Gastrocnemius medialis (tissue), 4 donors: ENCODE results near the gene BRCA1. TPM values are rescaled to one million over a fixed set of nuclear protein-coding genes. Genes with fewer than 3 reads are reported as not detected.
A peak's percentile ranks its signal among the peaks of the same experiment; 100 is the strongest.

Experiments
- ATAC-seq, 2 donors: fragments of 150-250 bp; one replicate each; pipeline ENCODE4 v1.9.1; 2016
- DNase-seq, 2 donors: peaks; one replicate each; pipeline ENCODE4 v3.0.0-alpha.2; 2019
- H3K27ac ChIP-seq, 4 donors: fragments of 200-600 bp; sonication (generic); 1 replicate in 1 of 4; 2 replicates in 3 of 4; pipeline ENCODE4 v1.5.1; 2016 to 2018; ENCODE audit warnings: mild to moderate bottlenecking in 2 of 4, moderate library complexity in 1 of 4
- H3K27me3 ChIP-seq, 3 donors: fragments of 200-600 bp; sonication (generic) in 2 of 3; 1 replicate in 1 of 3; 2 replicates in 2 of 3; pipeline versions ENCODE4 v1.5.1 to v1.6.0; 2016 to 2019; ENCODE audit warnings: mild to moderate bottlenecking in 1 of 3, moderate library complexity in 1 of 3
- H3K36me3 ChIP-seq, 2 donors: fragments of 200-600 bp; sonication (generic) in 1 of 2; one replicate each; pipeline ENCODE4 v1.5.1; 2017 to 2018
- H3K4me1 ChIP-seq, 2 donors: fragments of 200-600 bp; sonication (generic) in 1 of 2; one replicate each; pipeline ENCODE4 v1.5.1; 2016 to 2017; ENCODE audit warnings: mild to moderate bottlenecking in 2 of 2
- H3K4me3 ChIP-seq, 4 donors: fragments of 200-600 bp; sonication (generic) in 3 of 4; 1 replicate in 1 of 4; 2 replicates in 3 of 4; pipeline ENCODE4 v1.5.1; 2016 to 2019; ENCODE audit warnings: mild to moderate bottlenecking in 2 of 4
- H3K9me3 ChIP-seq, 3 donors: fragments of 200-600 bp; sonication (generic) in 2 of 3; 1 replicate in 1 of 3; 2 replicates in 2 of 3; pipeline ENCODE4 v1.5.1; 2016 to 2019
- CTCF ChIP-seq, 5 experiments: fragments of 450-650 bp in 3 of 5; fragments of 200-600 bp in 2 of 5; sonication (generic) in 2 of 5; IDR thresholded peaks in 4 of 5; conservative IDR thresholded peaks in 1 of 5; 1 replicate in 4 of 5; 2 replicates in 1 of 5; pipeline ENCODE4 v1.5.1; 2016 to 2019; ENCODE audit warnings: antibody characterized with exemption in 5 of 5, mild to moderate bottlenecking in 3 of 5, moderate library complexity in 3 of 5
- POLR2A ChIP-seq, 2 donors: fragments of 450-650 bp; IDR thresholded peaks; one replicate each; pipeline ENCODE4 v1.6.1; 2017; ENCODE audit warnings: antibody characterized with exemption in 2 of 2, mild to moderate bottlenecking in 2 of 2, moderate library complexity in 2 of 2
- in situ Hi-C, 4 donors: fragments of 200-750 bp; cut with MboI; loops; one replicate each; pipeline versions ENCODE4 v1.15.0 to v1.8.0; 2017; ENCODE audit warnings: low sequenced_read_pairs in 4 of 4
- intact Hi-C: fragments of 100-400 bp; cut with DNase I; formaldehyde crosslinking; loops from one replicate; pipeline ENCODE4 v1.15.1; 2023; ENCODE audit warnings: low total_unique reads
- total RNA-seq, 4 donors: library from RNA; depleted of rRNA; stranded (reverse); fragments of >200 nt; gene quantifications; one replicate each; pipeline versions ENCODE4 v1.1.0 to v1.2.3, GENCODE V29; 2016

BRCA1 gene
- total RNA-seq, 4 donors from 2014 or later = 2.8 to 4.8 (median 4.0) TPM

- in situ Hi-C loops = no loop called here
- peaks cover 16 to 18% of the 10 kb centered on the region in 2 donors for H3K4me1 ChIP-seq
These were observed 127.7 kb downstream of the BRCA1 start for GRCh38 chr17:42997390-42997983.

More at GRCh38 chr17:42997390-42997983, 127.7 kb downstream of the BRCA1 start:
- intact Hi-C loops = loop anchor here (5.0 to 10.0 kb wide), 3 partner anchors 165 to 317 kb away; partner anchors contain the start of genes NBR1 and PSME3
- Histone ChIP-seq H3K9me3 (no peaks in the 10 kb centered on the region), H3K36me3 (peaks cover 0 to 44% of the 10 kb centered on the region in 2 donors), H3K27me3 (no peaks in the 10 kb centered on the region), H3K4me3 (peak overlapping the region; percentile 42 to 89 (median 68)), H3K27ac (peak overlapping the region; percentile 84 to 94 (median 91))
- no peak for ATAC-seq
- no peak for DNase-seq
- TF ChIP-seq CTCF (IDR thresholded peaks at IDR 0.05 in 4 of 5, conservative IDR thresholded peaks at IDR 0.05 in 1 of 5) = no peak
- TF ChIP-seq POLR2A (IDR thresholded peaks at IDR 0.05) = no peak

Other genes with a start within 250 kb of the BRCA1 start
- gene G6PC1, start 224.6 kb downstream of the BRCA1 start, total RNA-seq = under 1 TPM in 2 of 4 donors, not detected in 2; 0.36 to 0.47 TPM
- 10 to 100 TPM; 21.4 to 30.1 (median 26.5) TPM for gene AARSD1, start 160.9 kb downstream of the BRCA1 start, total RNA-seq
- 10 to 100 TPM; 29.1 to 68.3 (median 31.0) TPM for gene PTGES3L, start 145.3 kb downstream of the BRCA1 start, total RNA-seq
- 10 to 100 TPM; 13.8 to 19.8 (median 16.4) TPM for gene RUNDC1, start 144.8 kb downstream of the BRCA1 start, total RNA-seq
- 1,000 to 10,000 TPM in 2 of 4 donors, 100 to 1,000 TPM in 2; 800 to 1,300 (median 1,077) TPM for gene RPL27, start 126.9 kb downstream of the BRCA1 start, total RNA-seq
- gene IFI35, start 118.6 kb downstream of the BRCA1 start, total RNA-seq = 10 to 100 TPM in 1 of 4 donors, 1 to 10 TPM in 3; 1.3 to 11.0 (median 4.0) TPM
- gene VAT1, start 103.0 kb downstream of the BRCA1 start, total RNA-seq = 10 to 100 TPM; 18.0 to 49.5 (median 35.8) TPM
- under 1 TPM in 3 of 4 donors, not detected in 1; 0.04 to 0.10 (median 0.10) TPM for gene RND2, start 100.1 kb downstream of the BRCA1 start, total RNA-seq
- 100 to 1,000 TPM; 135 to 162 (median 145) TPM for gene NBR1, start 45.9 kb upstream of the BRCA1 start, total RNA-seq
- gene TMEM106A, start 86.5 kb upstream of the BRCA1 start, total RNA-seq = 1 to 10 TPM in 3 of 4 donors, under 1 TPM in 1; 0.32 to 5.6 (median 2.5) TPM
- not detected for gene CCDC200, start 103.3 kb upstream of the BRCA1 start, total RNA-seq
- not detected for gene RNU2-1, start 108.6 kb upstream of the BRCA1 start, total RNA-seq